Dermis microvascular lymphatic vessel endothelial cell (primary cell): ENCODE results near the gene TRMT61A. TPM values are rescaled to one million over a fixed set of nuclear protein-coding genes. Genes with fewer than 3 reads are reported as not detected.

Experiments
- DNase-seq, 2 donors: peaks; one replicate each; pipeline versions ENCODE4 v3.0.0 to v3.0.0-alpha.2; 2010; ENCODE audit warnings: low read depth in 2 of 2
- total RNA-seq: library from RNA; depleted of rRNA; stranded (reverse); fragments of >200 nt; gene quantifications from 2 replicates; pipeline ENCODE4 v1.2.1, GENCODE V29; 2014

TRMT61A gene
- total RNA-seq, 1 donor from 2014 or later: 3.7 TPM

DNA sequence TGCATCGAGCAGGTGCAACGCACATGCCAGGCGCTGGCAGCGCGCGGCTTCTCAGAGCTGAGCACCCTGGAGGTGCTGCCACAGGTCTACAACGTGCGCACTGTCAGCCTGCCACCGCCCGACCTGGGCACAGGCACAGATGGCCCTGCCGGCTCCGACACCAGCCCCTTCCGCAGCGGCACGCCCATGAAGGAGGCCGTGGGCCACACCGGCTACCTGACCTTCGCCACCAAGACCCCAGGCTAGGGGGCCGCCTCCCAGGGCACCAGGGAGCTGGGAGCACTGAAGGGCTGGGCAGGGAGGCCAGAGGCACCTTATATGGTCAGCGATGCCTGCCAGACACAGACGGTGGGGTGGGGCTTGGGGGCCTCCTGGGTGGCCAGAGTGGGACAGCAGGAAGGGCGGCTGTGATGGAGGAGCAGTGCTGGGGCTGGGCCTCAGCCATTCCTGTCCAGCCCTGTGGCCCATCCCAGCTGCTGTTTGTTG, 5.6 kb downstream of the TRMT61A start:
- no peak for DNase-seq

DNA sequence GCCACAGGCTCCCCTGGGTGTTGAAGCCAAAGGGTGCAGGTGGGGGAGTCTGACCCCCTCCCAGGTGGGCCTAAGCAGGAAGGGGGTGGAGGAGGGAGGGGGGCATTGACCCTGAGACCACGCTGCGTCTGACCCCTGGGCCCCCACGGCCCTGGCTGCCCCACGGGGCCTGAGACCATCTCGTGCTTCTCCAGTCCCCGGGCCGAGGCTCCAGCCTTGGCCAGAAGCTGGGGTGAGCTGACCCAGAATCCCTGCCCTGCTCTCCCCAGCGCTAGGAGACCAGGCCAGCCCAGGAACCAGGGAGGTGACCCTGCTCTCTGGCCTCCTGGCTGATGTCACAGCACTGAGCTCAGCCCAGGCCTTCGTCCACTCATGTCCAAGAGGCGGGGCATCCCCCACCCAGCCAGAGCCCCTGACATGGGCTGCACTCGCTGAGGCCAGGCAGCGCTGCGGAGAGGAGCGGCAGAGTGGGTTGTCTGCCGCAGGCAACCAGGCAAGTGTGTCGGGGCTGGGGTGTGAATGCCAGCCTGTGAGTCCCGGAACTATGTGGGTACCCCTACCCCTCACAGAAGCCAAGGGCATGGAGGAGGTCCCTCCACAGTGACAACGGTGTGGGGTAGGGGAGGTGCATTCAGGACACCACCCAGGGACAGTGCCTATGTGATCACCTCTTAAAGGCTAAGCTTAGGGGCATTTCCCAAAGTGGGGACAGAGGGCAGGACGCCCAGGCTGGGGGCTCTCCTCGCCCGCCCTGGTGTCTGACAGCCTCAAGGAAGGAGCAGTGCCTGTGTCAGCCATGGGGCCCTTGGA, 6.3 kb downstream of the TRMT61A start:
- DNase-seq: no peak

DNA sequence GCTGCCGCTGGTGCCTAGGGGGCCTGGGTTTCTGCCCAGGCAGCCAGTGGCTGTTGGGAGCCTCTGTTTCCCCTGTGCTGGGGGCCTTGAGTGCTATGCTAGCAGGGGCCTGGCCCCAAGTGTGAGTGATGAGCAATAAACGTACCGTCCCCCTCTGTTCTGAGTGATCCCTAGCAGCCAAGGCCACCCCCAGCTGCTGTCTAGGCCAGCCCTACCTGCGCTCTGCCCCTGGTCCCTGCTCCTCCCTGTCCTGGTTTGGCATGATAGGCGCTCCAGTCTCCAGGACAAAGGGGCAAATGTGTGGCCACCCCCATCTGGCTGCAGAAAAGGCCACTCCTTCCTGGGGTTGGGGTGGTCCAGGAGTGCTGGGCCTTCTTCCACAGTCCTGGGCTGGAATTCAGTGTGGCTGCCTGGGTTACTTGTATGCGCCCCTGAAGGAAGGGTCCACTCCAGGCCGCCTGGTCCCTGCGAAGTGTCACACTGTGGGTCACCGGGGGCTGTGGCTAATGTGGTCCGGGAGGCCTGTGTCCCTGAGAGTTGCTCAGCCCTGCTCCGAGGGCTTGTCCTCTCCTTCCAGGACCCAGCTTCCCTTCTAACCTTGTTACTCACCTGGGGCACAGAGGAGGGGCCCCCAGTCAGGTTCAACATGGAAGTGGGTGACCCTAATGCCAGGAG, 7.0 kb downstream of the TRMT61A start:
- no peak for DNase-seq

DNA sequence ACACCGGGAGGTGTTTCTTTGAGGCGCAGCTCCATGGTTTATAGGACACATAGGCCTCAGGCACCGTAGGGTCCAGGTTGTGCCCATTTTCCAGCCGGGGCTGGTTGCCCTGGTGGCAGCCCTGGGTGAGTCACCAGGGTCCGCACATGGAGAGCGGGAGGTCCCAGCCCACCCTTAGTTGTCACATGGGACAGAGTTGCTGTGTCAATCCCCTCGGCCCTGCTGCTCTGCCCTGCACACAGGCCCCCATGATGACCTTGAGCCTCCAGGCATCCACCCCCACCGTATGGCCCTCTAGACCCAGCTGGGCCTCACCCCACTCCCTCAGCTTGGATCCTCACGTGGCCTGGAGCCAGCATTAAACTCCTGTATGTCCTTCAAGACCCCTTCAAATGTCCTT, 7.7 kb downstream of the TRMT61A start:
- DNase-seq: no peak

DNA sequence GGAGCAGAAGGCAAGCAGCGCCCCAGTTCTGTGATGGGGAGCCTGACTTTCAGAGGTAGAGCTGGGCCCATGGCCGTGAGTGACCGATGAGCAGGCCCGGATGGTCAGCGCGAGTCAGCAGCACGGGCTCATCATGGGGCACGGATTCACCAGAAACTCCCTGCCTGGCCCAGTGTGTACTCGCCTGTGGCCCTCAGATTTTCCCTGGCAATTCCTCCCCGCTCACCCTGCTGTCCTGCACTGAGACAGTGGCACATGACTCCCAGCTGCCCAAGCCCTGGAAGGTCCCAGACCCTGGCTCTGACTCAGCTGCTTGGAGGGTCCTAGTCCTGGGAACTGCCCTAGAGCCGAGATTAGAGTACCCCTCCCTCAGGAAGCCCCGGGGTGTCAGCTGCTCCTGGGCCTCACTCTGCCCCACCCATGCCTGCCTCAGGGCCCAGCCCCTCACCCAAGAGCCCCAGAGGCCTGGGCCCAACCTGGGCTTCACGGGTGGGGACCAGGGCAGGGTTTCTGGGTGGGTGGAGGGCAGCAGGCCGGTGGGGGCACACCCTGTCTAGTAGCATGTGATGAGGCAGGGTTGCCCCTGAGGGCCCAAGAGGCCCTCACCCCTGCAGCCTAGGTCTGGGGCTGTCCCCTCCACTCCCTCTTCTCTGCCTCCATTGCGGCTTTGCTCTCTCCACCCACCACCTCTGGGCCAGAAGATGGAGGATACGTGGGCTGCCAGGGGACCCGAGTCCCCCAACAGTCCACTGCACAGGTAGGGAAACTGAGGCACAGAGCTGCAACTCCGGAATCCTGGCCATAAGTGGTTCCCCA, 8.4 kb downstream of the TRMT61A start:
- no peak for DNase-seq

DNA sequence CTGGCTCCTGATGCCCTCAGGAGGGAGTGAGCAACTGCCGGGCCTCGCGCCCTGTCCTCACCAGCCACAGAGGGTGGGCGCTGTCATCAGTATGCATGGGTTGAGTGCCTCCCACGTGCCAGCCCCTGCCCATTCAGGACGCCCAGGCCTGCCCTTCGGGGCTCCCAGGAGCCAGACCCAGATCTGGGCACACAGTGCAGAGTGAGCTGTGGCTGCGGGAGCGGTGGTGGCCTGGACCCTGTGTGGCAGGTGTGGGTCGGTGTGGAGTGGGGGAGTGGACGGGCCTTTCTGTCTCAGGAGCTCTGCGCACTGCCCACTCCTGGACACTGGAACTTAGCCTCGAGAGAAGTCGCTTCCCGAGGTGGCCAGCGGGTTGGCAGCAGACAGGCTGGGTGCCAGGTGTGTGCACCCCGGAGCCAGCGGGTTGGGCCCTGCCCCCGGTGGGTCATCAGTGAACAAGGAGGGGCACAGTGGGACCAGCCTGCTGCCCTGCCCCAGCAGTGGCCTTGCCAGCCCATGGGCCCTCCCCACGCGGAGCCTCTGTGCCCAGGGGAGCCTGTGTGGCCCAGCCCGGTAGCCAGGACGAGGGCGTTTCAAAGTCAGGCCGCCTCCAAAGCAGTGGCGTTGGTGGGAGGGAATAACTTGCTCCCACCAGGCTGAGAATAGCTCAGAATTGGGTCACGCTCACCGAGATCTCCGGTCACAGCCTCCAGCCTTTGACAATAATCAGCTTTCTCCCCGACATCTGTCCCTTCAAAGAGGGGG, 9.5 kb downstream of the TRMT61A start:
- no peak for DNase-seq

DNA sequence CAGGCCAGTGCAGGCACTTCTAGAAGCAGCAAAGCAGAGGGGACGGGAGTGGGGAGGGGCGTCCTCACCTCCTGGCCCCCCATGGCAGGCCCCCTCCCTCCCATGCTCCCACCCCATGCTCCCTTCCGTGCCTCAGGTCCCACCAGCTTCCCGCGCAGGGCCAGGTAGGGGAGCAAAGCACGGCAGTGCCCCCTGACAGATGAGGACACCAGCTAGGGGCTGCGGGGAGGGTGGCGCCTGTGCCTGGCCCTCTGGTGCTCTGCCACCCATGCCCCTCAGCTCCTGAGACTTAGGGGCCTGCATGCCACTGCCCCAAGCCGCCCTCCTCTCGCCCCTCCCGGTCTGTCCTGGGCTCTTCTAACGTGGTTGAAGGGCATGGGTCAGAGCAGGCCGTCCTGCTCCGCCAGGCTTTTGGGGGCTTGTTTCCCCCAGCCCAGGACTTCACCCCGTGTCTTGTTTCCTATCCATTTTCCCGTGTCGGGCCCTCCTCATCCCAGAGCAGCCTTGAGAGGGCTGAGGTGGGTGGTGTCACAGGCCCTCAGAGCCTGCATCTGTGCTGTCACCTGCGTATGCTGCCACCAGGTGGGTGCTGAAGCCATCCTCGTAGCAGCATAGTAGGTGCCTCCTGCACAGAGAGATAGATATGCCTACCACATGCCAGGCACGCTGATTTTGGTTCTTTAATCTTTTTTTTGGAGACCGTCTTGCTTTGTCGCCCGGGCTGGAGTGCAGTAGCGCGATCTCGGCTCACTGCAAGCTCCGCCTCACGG, 10.2 kb downstream of the TRMT61A start:
- no peak for DNase-seq

DNA sequence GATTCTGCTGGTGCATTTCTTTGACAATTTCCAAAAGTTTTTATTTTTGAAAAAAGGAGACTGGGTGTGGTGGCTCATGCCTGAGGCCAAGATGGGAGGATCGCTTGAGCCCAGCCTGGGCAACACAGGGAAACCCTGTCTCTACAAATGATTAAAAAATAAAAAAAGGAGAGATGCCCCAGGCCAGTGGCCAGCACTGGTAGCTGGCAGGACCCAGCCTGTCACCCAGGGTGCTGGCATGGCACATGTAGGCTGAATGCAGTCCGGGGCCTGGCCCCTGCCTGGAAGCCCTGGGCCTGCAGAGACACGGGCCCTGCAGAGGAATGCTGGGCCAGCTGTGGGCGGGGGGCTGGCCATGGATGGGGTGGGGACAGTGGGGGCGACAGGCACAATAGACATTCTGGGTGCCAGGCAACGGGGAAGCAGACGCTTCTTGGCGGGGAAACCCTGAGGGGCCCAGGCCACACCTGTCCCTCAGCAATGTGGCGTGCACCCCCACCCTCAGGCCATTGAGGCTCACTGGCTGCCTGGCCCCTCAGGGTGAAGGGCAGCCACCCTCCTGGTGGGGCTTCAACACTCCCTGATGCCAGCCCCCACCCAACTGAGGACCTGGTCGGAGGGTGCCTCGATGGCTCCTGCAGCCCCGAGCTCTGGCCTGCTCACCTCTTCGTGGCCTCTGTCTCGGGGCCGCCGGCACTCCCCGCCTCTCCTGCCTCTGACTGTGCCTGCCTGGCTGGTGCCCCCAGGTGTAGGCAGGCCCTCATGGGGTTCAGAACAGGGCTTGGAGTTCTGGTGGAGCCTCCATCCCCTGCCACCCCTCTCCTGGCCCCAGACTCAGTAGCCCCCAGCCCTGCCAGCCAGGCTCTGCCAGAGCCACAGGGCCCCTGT, 12.1 kb downstream of the TRMT61A start:
- DNase-seq: no peak

DNA sequence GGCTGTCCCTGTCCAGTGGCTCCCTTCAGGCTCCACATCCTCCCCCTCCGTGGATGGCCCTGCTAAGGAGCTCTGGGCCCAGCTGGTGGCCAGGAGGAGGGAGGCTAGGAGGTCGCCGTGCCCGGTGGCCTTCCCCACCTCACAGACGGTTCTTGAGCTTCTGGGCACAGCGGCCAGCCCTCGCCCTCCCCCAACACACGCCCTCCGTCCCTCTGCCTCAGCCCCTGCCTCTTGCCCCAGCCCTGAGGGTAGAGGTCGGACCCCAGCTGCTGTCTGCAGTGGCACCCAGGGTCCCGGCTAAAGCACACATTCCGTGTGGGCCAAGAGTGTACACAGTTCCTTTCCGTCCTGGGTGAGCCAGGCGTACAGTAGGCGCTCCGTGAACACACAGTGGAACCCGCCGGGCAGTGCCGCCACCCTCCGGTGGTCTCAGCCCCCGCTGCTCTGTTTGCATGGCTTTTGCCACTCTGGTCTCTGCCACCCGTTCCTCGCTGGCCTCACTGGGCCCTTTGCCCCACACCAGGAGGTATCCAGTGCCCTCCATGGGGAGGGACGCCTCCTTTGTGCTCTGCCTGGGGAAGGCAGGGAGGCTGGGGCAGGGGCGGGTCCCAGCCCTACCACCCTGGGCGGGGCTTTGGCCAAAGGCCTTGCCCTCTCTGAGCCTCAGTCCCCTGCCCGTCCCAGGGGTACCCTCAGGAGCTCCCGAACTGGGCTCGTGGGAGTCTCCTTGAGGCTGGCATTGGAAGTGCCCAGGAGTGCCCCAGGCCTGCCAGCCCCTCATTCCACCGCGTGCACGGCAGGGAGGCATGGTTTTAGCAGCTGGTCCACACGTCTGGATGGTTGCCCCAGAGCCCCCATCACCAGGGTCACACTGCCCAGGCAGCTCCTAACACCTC, 13.0 kb downstream of the TRMT61A start:
- no peak for DNase-seq

DNA sequence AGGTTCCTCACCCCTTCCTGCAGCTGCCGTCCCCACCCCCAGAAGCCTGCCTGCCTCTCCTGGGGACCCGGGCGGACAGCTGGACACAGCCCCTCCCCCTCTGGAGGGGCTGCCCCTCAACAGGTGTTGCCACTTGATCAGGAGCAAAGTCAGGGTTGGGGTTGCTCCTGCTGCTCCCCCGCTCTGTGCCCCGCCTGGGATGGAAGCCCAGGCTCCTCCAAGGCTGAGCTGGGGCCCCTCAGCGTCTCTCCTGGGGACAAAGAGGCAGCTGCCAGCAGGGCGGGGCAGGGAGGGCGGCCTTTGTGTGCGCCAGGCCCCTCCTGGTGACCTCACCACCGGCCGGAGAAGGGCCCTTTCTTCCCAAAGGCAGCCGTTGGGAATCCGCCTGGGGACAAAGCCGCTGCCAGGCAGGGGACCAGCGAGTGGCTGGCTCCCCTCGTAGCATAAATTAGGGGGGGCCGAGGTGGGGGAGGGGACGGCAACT, 13.7 kb downstream of the TRMT61A start:
- no peak for DNase-seq

DNA sequence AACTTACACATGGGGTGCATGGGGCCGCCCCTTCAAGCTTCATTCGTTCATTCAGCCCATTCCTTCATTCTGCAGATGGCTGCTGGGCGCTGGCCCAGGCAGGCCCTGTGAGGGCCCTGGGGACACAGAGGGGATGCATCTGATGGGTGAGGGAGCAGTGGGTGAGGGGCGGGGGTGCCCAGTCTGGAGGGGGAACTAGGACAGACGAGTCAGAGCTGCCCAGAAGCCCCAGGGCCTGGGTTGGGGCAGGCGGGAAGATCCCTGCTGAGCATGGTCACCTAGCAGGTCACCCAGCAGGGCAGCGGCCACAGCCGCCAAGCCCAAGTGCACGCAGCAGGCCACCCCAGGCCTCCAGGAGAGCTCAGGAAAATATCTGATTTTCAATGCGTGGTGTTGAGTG, 14.1 kb downstream of the TRMT61A start:
- no peak for DNase-seq

DNA sequence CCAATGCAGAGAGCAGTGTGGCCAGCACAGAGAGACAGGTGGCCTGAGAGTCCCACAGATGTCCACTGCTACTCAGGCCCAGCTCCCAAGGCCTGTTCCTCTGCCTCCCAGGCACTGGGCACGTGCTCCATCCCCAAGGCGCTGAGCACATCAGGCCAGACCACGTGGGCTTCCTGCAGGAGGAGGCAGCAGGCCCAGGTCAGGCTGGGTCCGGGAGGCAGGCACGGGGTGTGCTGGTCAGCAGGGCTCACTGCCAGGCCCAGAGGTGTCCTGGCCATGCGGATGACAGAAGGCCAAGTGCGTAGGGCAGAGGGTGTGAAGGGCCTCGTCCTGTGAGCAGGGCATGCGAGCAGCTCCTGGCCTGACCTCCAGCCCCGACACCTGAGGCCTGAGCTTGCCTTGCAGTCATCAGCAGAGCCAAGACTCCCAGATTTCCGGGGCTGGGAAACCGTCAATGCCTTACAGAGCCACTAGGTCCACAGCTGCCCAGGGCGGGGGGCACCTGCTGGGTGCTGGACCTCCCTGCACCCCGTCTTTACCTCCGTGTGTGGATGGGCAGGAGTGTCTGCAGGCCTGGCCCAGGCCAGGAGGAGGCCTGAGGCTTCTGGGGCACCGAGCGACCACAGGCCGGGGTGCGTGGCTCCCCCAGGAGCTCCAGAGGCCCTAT, 14.9 kb downstream of the TRMT61A start:
- DNase-seq: no peak

DNA sequence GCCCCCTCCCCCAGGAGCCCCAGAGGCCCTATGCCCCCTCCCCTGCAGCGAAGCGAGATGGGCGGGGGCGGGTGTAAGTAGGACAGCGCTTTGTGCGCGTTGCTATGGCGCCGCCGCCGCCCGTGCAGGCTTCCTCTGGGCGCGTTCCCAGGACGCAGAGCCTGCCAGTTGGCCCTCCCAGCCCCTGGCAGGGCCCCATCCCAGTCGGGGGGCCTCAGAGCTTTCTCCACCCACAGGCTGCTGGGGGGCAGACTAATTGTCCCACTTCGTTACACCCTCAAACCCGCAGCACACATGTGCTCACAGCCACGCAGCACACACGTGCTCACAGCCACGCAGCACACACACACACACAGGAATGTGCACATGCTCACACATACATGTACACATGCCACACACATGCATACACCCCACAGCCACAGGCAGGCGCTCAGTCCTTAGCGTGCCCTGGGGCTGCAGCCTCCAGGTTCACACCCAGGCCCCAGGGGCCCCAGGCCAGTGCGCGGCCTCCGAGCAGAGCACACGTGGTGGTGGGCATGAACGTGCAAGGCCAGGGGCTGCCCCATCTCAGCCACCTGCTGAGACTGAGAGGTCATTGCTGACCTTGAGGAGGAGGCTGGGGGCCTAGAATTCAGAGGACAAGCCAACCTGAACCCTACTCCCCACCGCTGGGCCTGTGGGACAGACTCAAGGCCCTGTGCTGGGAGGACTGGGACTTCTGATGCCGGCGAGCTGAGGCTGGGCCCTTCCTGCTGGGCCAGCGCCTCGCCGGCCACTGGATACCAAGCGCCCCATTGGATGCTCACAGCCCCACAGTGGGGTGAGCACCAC, 15.6 kb downstream of the TRMT61A start:
- no peak for DNase-seq

DNA sequence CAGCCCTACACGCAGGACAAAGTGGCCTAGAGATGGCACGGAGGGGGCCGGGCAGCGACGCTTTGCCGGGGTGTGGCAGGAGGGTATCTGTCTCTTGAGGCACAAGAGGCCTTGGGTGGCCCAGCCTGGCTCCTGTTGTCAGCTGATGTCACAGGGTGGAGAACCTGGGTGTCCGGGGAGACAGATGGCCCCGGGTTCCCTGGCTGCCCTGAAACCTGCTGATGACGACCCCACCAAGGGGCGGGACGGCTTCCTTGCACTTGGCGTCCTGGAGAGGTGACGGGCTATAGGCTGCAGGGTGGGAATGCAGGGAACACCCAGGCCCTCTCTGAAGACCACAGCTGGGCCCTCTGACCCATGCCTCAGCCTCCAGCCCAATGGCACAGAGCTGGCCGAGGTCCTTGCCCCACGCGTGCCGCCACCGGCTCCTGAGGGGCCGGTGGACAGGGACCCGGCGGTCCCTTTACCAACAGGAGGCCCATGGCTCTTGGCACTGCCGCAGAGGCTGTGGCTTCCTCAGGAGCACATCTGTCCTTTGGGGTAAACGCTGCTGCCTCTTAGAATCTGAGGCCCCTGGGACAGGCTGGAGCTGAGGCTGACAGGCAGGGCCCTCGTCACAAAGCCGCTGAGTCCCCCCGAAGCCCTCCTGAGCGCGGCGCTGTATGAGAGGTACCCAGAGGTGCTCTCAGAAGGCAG, 16.4 kb downstream of the TRMT61A start:
- DNase-seq: no peak

DNA sequence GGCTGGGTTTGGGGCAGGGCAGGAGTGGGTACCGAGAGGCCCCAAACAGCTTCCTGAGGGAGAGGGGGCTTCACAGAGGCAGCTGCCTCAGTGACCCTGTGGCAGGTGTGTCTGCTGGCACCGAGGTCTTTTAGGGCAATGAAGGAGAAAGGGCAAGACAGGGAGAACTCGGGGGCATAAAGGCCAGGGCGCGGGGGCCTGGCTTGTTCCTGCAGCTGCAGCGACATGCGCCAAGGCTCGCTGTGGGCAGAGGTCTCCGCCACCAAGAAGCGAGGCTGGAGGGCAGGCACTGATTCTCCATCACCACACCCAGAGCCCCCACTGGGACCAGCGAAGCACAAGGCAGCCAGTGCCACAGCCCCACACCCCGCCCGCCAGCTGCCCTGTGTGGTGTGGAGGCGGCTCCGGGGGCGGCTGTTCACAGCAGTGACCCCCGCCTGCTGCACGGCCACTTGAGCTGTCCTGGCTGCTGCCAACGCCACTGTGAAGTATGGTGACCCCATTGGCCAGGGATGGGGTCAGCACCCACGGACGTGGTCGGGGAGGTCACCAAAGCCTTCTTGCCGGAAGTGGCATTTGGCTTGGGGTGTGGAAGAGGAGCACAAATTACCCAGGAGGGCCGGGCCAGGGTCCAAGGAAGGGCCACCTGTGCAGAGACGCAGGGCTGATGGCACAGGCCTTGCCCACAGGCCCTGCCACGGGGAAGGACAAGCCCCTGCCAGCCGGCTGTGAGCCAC, 17.1 kb downstream of the TRMT61A start:
- no peak for DNase-seq
